A549 (cell line): ENCODE data around the gene PPP1R11. TPM values are rescaled to one million over a fixed set of nuclear protein-coding genes. Genes with fewer than 3 reads are reported as not detected.

Source experiments
- ATAC-seq, 2 experiments: fragments of 200-7000 bp in 1 of 2; fragments of >200 bp in 1 of 2; cut with Nextera tagmentation in 1 of 2; cut with Tn5 transposase in 1 of 2; 3 replicates each; pipeline versions ENCODE4 v1.8.0 to v1.9.1; 2018 to 2020; ENCODE audit warnings: mild to moderate bottlenecking in 1 of 2, moderate library complexity in 1 of 2
- CTCF ChIA-PET: fragments of 300-600 bp; sonication (Branson Sonifier 250); formaldehyde crosslinking; extraction: SDS; loops from one replicate; lab custom pipeline; 2021; ENCODE audit warnings: antibody characterized with exemption, inconsistent platforms; lab: Yijun Ruan, JAX
- POLR2A ChIA-PET: fragments of 350-600 bp; formaldehyde crosslinking; extraction: SDS; loops from one replicate; lab custom pipeline; 2021; ENCODE audit warnings: antibody characterized with exemption, inconsistent platforms; lab: Yijun Ruan, JAX
- DNase-seq, 2 experiments: peaks; one replicate each; pipeline versions ENCODE4 v3.0.0 to v3.0.0-alpha.2; 2011 to 2016; ENCODE audit warnings: low read depth in 1 of 2, low spot score in 1 of 2
- FAIRE-seq: peaks from 2 replicates; lab custom pipeline; 2011; peaks lifted over from hg19 to GRCh38; lab: Jason Lieb, UNC
- H3K27ac ChIP-seq, 2 experiments: fragments of >200 bp; sonication (Bioruptor Twin); formaldehyde crosslinking; 3 replicates each; pipeline ENCODE4 v1.5.1; 2016 to 2017
- H3K4me1 ChIP-seq: fragments of >200 bp; sonication (Bioruptor Twin); formaldehyde crosslinking; 3 replicates; pipeline ENCODE4 v1.6.1; 2016
- H3K4me2 ChIP-seq: fragments of >200 bp; sonication (Bioruptor Twin); formaldehyde crosslinking; 3 replicates; pipeline ENCODE4 v1.6.1; 2016
- H3K4me3 ChIP-seq: fragments of >200 bp; sonication (Bioruptor Twin); formaldehyde crosslinking; 3 replicates; pipeline ENCODE4 v1.5.1; 2016
- H3K9me3 ChIP-seq: fragments of >200 bp; sonication (Bioruptor Twin); formaldehyde crosslinking; 3 replicates; pipeline ENCODE4 v1.6.1; 2016
- CBX8 ChIP-seq: fragments of 200-600 bp; sonication (generic); IDR thresholded peaks from 2 replicates; pipeline ENCODE4 v1.6.1; 2016
- CHD2 ChIP-seq: fragments of 150-350 bp; IDR thresholded peaks from 2 replicates; pipeline ENCODE4 v1.6.1; 2014; ENCODE audit warnings: low read length; ENCODE audit not compliant: partially characterized antibody
- CTCF ChIP-seq: fragments of >200 bp; sonication (Bioruptor Twin); formaldehyde crosslinking; IDR thresholded peaks from 3 replicates; pipeline ENCODE4 v1.5.1; 2016
- EHF ChIP-seq: fragments of 250-450 bp; sonication (Bioruptor Pico); IDR thresholded peaks from 2 replicates; pipeline ENCODE4 v1.5.0; 2020; ENCODE audit warnings: mild to moderate bottlenecking
- EP300 ChIP-seq, 2 experiments: fragments of >200 bp; sonication (Bioruptor Twin); formaldehyde crosslinking; IDR thresholded peaks; 2 replicates in 1 of 2; 3 replicates in 1 of 2; pipeline ENCODE4 v1.6.1; 2016 to 2017
- FOXS1 ChIP-seq: fragments of 250-450 bp; sonication (Bioruptor Pico); IDR thresholded peaks from 2 replicates; pipeline ENCODE4 v1.5.0; 2020; ENCODE audit warnings: mild to moderate bottlenecking, moderate library complexity
- HES2 ChIP-seq: fragments of >200 bp; sonication (Bioruptor Twin); formaldehyde crosslinking; IDR thresholded peaks from 2 replicates; pipeline ENCODE4 v1.6.1; 2016
- HOXA7 ChIP-seq: fragments of 250-450 bp; sonication (Bioruptor Pico); IDR thresholded peaks from 2 replicates; pipeline ENCODE4 v1.5.0; 2020; ENCODE audit warnings: mild to moderate bottlenecking, moderate library complexity
- HOXB13 ChIP-seq: fragments of 250-450 bp; sonication (Bioruptor Pico); IDR thresholded peaks from 2 replicates; pipeline ENCODE4 v1.5.0; 2020; ENCODE audit warnings: low read depth, mild to moderate bottlenecking, moderate library complexity
- HOXB5 ChIP-seq: fragments of 250-450 bp; sonication (Bioruptor Pico); IDR thresholded peaks from 2 replicates; pipeline ENCODE4 v1.5.0; 2020; ENCODE audit warnings: mild to moderate bottlenecking, moderate library complexity
- JUN ChIP-seq, 2 experiments: fragments of >200 bp; sonication (Bioruptor Twin); formaldehyde crosslinking; IDR thresholded peaks; 2 replicates in 1 of 2; 3 replicates in 1 of 2; pipeline ENCODE4 v1.6.1; 2016 to 2017
- MAX ChIP-seq: IDR thresholded peaks from 2 replicates; pipeline ENCODE4 v1.6.1; 2012
- MAZ ChIP-seq: fragments of 150-350 bp; IDR thresholded peaks from 2 replicates; pipeline ENCODE4 v1.6.1; 2014; ENCODE audit warnings: antibody characterized with exemption, low read depth, low read length, borderline replicate concordance
- NFE2L2 ChIP-seq: fragments of 150-350 bp; conservative IDR thresholded peaks from 2 replicates; pipeline ENCODE4 v1.6.1; 2014; ENCODE audit warnings: low read length
- NR3C1 ChIP-seq: fragments of >200 bp; sonication (Bioruptor Twin); formaldehyde crosslinking; IDR thresholded peaks from 3 replicates; pipeline ENCODE4 v1.6.1; 2017
- PBX3 ChIP-seq: IDR thresholded peaks from 2 replicates; pipeline ENCODE4 v1.6.1; 2012
- POLR2AphosphoS2 ChIP-seq: conservative IDR thresholded peaks from 2 replicates; pipeline ENCODE4 v1.6.1; 2012; ENCODE audit warnings: low read length, improper control_type of control experiment, inconsistent platforms
- RAD21 ChIP-seq, 2 experiments: fragments of >200 bp in 1 of 2; sonication (Bioruptor Twin) in 1 of 2; formaldehyde crosslinking in 1 of 2; IDR thresholded peaks in 1 of 2; conservative IDR thresholded peaks in 1 of 2; 2 replicates in 1 of 2; 3 replicates in 1 of 2; pipeline ENCODE4 v1.6.1; 2012 to 2018; ENCODE audit warnings: inconsistent platforms in 1 of 2
- RFX5 ChIP-seq: fragments of 450-650 bp; IDR thresholded peaks from 2 replicates; pipeline ENCODE4 v1.7.1; 2014; ENCODE audit warnings: antibody characterized with exemption, mild to moderate bottlenecking, moderate library complexity
- RNF2 ChIP-seq: fragments of 200-600 bp; sonication (generic); IDR thresholded peaks from 2 replicates; pipeline ENCODE4 v1.6.1; 2016; ENCODE audit warnings: low read depth, mild to moderate bottlenecking, antibody characterized with exemption, moderate library complexity, borderline replicate concordance
- SMC3 ChIP-seq: fragments of >200 bp; sonication (Bioruptor Twin); formaldehyde crosslinking; IDR thresholded peaks from 3 replicates; pipeline ENCODE4 v1.6.1; 2018; ENCODE audit warnings: inconsistent platforms
- SREBF2 ChIP-seq: fragments of 450-650 bp; IDR thresholded peaks from 2 replicates; pipeline ENCODE4 v1.6.1; 2014; ENCODE audit warnings: mild to moderate bottlenecking, moderate library complexity
- TFCP2L1 ChIP-seq: fragments of 250-450 bp; sonication (Bioruptor Pico); IDR thresholded peaks from 2 replicates; pipeline ENCODE4 v1.5.0; 2021; ENCODE audit warnings: mild to moderate bottlenecking
- USF2 ChIP-seq: fragments of 450-650 bp; IDR thresholded peaks from 2 replicates; pipeline ENCODE4 v1.6.1; 2014; ENCODE audit warnings: antibody characterized with exemption
- WGBS: methylation state at CpG from one replicate; pipeline ENCODE4 v1.1.6; 2017; ENCODE audit errors: missing lambda C conversion rate; 5-methylcytosine and 5-hydroxymethylcytosine counted together
- polyA plus RNA-seq, 4 experiments: library from polyadenylated mRNA; depleted of rRNA in 3 of 4; stranded (reverse); fragments of >200 nt; fragmentation: RNase III in 1 of 4; extraction: RNeasy Plus Mini Kit Qiagen cat#74134 plus additional on column Dnase treatment in 1 of 4; gene quantifications; 2 replicates in 3 of 4; 3 replicates in 1 of 4; pipeline ENCODE4 v1.2.3, GENCODE V29; 2011 to 2017

Gene PPP1R11
- polyA plus RNA-seq, 2 of the 4 experiments (the other 2 are of a cell fraction) = 34.3 to 61.6 TPM

GRCh38 chr6:30102970-30103871 lies 36.2 kb downstream of the PPP1R11 start:
- TF ChIP-seq HOXB5 (CRISPR knock-in tag) = no peak
- TF ChIP-seq SMC3 = peak; percentile 87
- TF ChIP-seq EHF (CRISPR knock-in tag) = no peak
- TF ChIP-seq MAX = peak; percentile 50
- no peak for TF ChIP-seq SREBF2
- peak; percentile 87 to 91 for TF ChIP-seq RAD21 (conservative IDR thresholded peaks at IDR 0.05 in 1 of 2, IDR thresholded peaks at IDR 0.05 in 1 of 2)
- TF ChIP-seq CTCF = peak; percentile 79
- no peak for FAIRE-seq
- peak overlapping the region; percentile 79 for H3K4me2 ChIP-seq
- ChIA-PET CTCF (interaction anchor here (0.6 to 16.7 kb wide), 23 partner anchors 9 to 428 kb away, joined by 3 to 353 read pairs (median 5); partner anchors contain the start of genes POLR1H, RNF39, TRIM31 and TRIM40), POLR2A (interaction anchor here (1.0 kb wide), 1 partner anchor 28 kb away, joined by 5 read pairs; no protein-coding TSS in a partner anchor)
- H3K27ac ChIP-seq = peak overlapping the region; percentile 66 to 77
- WGBS = 26% methylated on average over 26 of the region's 36 CpGs
- ATAC-seq = peak; percentile 75 to 85
- H3K4me1 ChIP-seq = peaks cover 21% of the 10 kb centered on the region
- peak overlapping the region; percentile 38 for H3K4me3 ChIP-seq
- H3K9me3 ChIP-seq = no peaks in the 10 kb centered on the region
- DNase-seq = peak; percentile 83 to 85

GRCh38 chr6:30103872-30104179 lies 36.8 kb downstream of the PPP1R11 start:
- FAIRE-seq = no peak
- CTCF ChIA-PET = interaction anchor here (0.9 to 16.7 kb wide), 17 partner anchors 8 to 396 kb away, joined by 3 to 353 read pairs (median 8); partner anchors contain the start of genes RNF39, TRIM31 and TRIM40
- POLR2A ChIA-PET = interaction anchor here (0.6 to 1.0 kb wide), 2 partner anchors 27 to 29 kb away, joined by 3 to 5 read pairs; no protein-coding TSS in a partner anchor
- TF ChIP-seq POLR2AphosphoS2 (no peak), JUN (IDR thresholded peaks at IDR 0.05) (no peak), RFX5 (no peak), EP300 (IDR thresholded peaks at IDR 0.05) (no peak), NR3C1 (no peak), USF2 (no peak), HOXB13 (no peak), HOXA7 (CRISPR knock-in tag) (no peak)
- Histone ChIP-seq H3K27ac (peak overlapping the region in 1 of 2 experiments; percentile 77; a peak in 3 of 6 replicates), H3K4me1 (peaks cover 21% of the 10 kb centered on the region), H3K4me3 (peak overlapping the region; percentile 38; the same call in 2 of the 3 replicates), H3K9me3 (no peaks in the 10 kb centered on the region), H3K4me2 (peak overlapping the region; percentile 79)
- no peak for DNase-seq
- WGBS = 82% methylated on average over 3 of the region's 3 CpGs
- ATAC-seq = no peak

- Histone ChIP-seq H3K4me2 (no peak overlapping the region), H3K4me3 (no peak overlapping the region), H3K27ac (no peak overlapping the region), H3K9me3 (no peaks in the 10 kb centered on the region), H3K4me1 (peaks cover 21% of the 10 kb centered on the region)
- no peak for TF ChIP-seq CHD2
- no peak for TF ChIP-seq TFCP2L1 (CRISPR knock-in tag)
- TF ChIP-seq NFE2L2 = no peak
- no peak for TF ChIP-seq MAZ
- no peak for TF ChIP-seq RAD21 (conservative IDR thresholded peaks at IDR 0.05 in 1 of 2, IDR thresholded peaks at IDR 0.05 in 1 of 2)
- no peak for TF ChIP-seq CBX8
- no peak for TF ChIP-seq USF2
- TF ChIP-seq FOXS1 (CRISPR knock-in tag) = no peak
- no peak for TF ChIP-seq RFX5
- TF ChIP-seq HES2 = no peak
- TF ChIP-seq PBX3 = no peak
- TF ChIP-seq SREBF2 = no peak
- no peak for TF ChIP-seq RNF2
- ATAC-seq (no peak), DNase-seq (no peak), FAIRE-seq (no peak)
- WGBS = 86% methylated on average over 2 of the region's 2 CpGs
- ChIA-PET CTCF (interaction anchor here (1.0 to 16.7 kb wide), 7 partner anchors 13 to 70 kb away, joined by 3 to 353 read pairs (median 16); partner anchors contain the start of genes RNF39 and TRIM40), POLR2A (interaction anchor here (0.6 kb wide), 1 partner anchor 28 kb away, joined by 3 read pairs; no protein-coding TSS in a partner anchor)
Measured at GRCh38 chr6:30104661-30105060, 37.7 kb downstream of the PPP1R11 start.
